ENCODE measurements around the gene TCHP.

- no peak for TF ChIP-seq KLF16 (CRISPR knock-in tag; IDR thresholded peaks at IDR 0.05)
- TF ChIP-seq TOPORS (CRISPR knock-in tag; IDR thresholded peaks at IDR 0.05) = no peak
Measured at GRCh38 chr12:109871668-109872314, 28.3 kb upstream of the TCHP start.

Measured in HepG2 (cell line).